ENCODE results near the gene HRH1. TPM values are rescaled to one million over a fixed set of nuclear protein-coding genes. Genes with fewer than 3 reads are reported as not detected.
"Not testable (repeated sequence)": the region's sequence is repeated elsewhere in the genome, so short reads cannot be mapped to it uniquely, and the experiment has no call there.

HRH1 gene
- total and polyA plus RNA-seq, 2 of the 13 experiments (the other 11 are each of a cell fraction or from before 2014, with no cell fraction given), result not detected

DNA sequence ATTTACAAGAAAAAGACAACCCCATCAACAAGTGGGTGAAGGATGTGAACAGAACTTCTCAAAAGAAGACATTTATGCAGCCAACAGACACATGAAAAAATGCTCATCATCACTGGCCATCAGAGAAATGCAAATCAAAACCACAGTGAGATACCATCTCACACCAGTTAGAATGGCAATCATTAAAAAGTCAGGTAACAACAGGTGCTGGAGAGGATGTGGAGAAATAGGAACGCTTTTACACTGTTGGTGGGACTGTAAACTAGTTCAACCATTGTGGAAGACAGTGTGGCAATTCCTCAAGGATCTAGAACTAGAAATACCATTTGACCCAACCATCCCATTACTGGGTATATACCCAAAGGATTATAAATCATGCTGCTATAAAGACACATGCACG is 41.0 kb upstream of the HRH1 start:
- H3K9me3 ChIP-seq (ENCODE audit: low read length); DNase-seq (ENCODE audit: low spot score); H3K4me1 ChIP-seq (ENCODE audit: insufficient read depth, low read length); H3K27ac ChIP-seq (ENCODE audit: extremely low read length, insufficient read depth, low read length); H3K9ac ChIP-seq (ENCODE audit: insufficient read depth, low read depth, low read length); H4K20me1 ChIP-seq (ENCODE audit: insufficient read depth, low read length); H3K27me3 ChIP-seq (ENCODE audit: control insufficient read depth in 1 of 2, insufficient read depth in 2 of 2, low read length in 2 of 2); H3K4me2 ChIP-seq (ENCODE audit: low read depth, low read length); in situ Hi-C loops (cut with HindIII; ENCODE audit: extremely low pct_ligation_motif_present, low pct_unique_long_range_greater_than_20kb); H3K4me3 ChIP-seq (replicated peaks in 1 of 3; ENCODE audit: insufficient read depth in 1 of 3, low read depth in 2 of 3, low read length in 3 of 3); H3K79me2 ChIP-seq (ENCODE audit: insufficient read depth, low read length); CTCF ChIA-PET (ENCODE audit: low intra/inter-chr PET ratio, low total read pairs); POLR2A ChIA-PET; ATAC-seq; FAIRE-seq; H2AFZ ChIP-seq (ENCODE audit: low read length); H3K36me3 ChIP-seq (replicated peaks in 1 of 2; ENCODE audit: control insufficient read depth in 1 of 2, insufficient read depth in 2 of 2, low read length in 2 of 2); BruUV-seq (replicated peaks); intact Hi-C loops (cut with micrococcal nuclease; ENCODE audit: unreplicated experiment): not testable (repeated sequence)
- WGBS (ENCODE audit: low lambda C conversion rate), result 45% methylated on average over 2 of the region's 2 CpGs

- H3K36me3 ChIP-seq (replicated peaks in 1 of 2; ENCODE audit: control insufficient read depth in 1 of 2, insufficient read depth in 2 of 2, low read length in 2 of 2), result no peaks in the 10 kb centered on the region
- ChIA-PET CTCF (ENCODE audit: low intra/inter-chr PET ratio, low total read pairs) (no interaction called here), POLR2A (no interaction called here)
- no peak overlapping the region for H3K27ac ChIP-seq (ENCODE audit: extremely low read length, insufficient read depth, low read length)
- no peak overlapping the region for H3K4me2 ChIP-seq (ENCODE audit: low read depth, low read length)
- FAIRE-seq (no peak), ATAC-seq (no peak), DNase-seq (ENCODE audit: low spot score) (no peak)
- H3K4me3 ChIP-seq (replicated peaks in 1 of 3; ENCODE audit: insufficient read depth in 1 of 3, low read depth in 2 of 3, low read length in 3 of 3), result no peak overlapping the region
- H2AFZ ChIP-seq (ENCODE audit: low read length), result no peak overlapping the region
- intact Hi-C loops (cut with micrococcal nuclease; ENCODE audit: unreplicated experiment) (no loop called here), in situ Hi-C loops (cut with HindIII; ENCODE audit: extremely low pct_ligation_motif_present, low pct_unique_long_range_greater_than_20kb) (no loop called here)
- no peaks in the 10 kb centered on the region for H3K9me3 ChIP-seq (ENCODE audit: low read length)
- no peaks in the 10 kb centered on the region for H3K4me1 ChIP-seq (ENCODE audit: insufficient read depth, low read length)
- H3K27me3 ChIP-seq (ENCODE audit: control insufficient read depth in 1 of 2, insufficient read depth in 2 of 2, low read length in 2 of 2), result peaks cover 3 to 14% of the 10 kb centered on the region in 2 experiments; a peak in 3 of 5 replicates
- no peaks in the 10 kb centered on the region for H4K20me1 ChIP-seq (ENCODE audit: insufficient read depth, low read length)
- WGBS (ENCODE audit: low lambda C conversion rate), result 3% methylated on average over 3 of the region's 3 CpGs
- BruUV-seq (replicated peaks), result no TSS peak
- H3K9ac ChIP-seq (ENCODE audit: insufficient read depth, low read depth, low read length), result no peak overlapping the region
- no peaks in the 10 kb centered on the region for H3K79me2 ChIP-seq (ENCODE audit: insufficient read depth, low read length)
- no peak for TF ChIP-seq JUN (CRISPR knock-in tag; IDR thresholded peaks at IDR 0.05)
- no peak for TF ChIP-seq ZNF589 (CRISPR knock-in tag; conservative IDR thresholded peaks at IDR 0.05)
- TF ChIP-seq SMARCE1 (IDR thresholded peaks at IDR 0.05; ENCODE audit: borderline replicate concordance), result no peak
- TF ChIP-seq BCLAF1 (IDR thresholded peaks at IDR 0.05), result no peak
- no peak for TF ChIP-seq ZNF605 (CRISPR knock-in tag; IDR thresholded peaks at IDR 0.05)
- TF ChIP-seq, protein P1, sequence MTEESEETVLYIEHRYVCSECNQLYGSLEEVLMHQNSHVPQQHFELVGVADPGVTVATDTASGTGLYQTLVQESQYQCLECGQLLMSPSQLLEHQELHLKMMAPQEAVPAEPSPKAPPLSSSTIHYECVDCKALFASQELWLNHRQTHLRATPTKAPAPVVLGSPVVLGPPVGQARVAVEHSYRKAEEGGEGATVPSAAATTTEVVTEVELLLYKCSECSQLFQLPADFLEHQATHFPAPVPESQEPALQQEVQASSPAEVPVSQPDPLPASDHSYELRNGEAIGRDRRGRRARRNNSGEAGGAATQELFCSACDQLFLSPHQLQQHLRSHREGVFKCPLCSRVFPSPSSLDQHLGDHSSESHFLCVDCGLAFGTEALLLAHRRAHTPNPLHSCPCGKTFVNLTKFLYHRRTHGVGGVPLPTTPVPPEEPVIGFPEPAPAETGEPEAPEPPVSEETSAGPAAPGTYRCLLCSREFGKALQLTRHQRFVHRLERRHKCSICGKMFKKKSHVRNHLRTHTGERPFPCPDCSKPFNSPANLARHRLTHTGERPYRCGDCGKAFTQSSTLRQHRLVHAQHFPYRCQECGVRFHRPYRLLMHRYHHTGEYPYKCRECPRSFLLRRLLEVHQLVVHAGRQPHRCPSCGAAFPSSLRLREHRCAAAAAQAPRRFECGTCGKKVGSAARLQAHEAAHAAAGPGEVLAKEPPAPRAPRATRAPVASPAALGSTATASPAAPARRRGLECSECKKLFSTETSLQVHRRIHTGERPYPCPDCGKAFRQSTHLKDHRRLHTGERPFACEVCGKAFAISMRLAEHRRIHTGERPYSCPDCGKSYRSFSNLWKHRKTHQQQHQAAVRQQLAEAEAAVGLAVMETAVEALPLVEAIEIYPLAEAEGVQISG (CRISPR knock-in tag; IDR thresholded peaks at IDR 0.05), result no peak
- no peak for TF ChIP-seq HINFP (CRISPR knock-in tag; IDR thresholded peaks at IDR 0.05; ENCODE audit: low read depth)
- TF ChIP-seq FOXM1 (CRISPR knock-in tag; IDR thresholded peaks at IDR 0.05), result no peak
- TF ChIP-seq SMAD9 (CRISPR knock-in tag; IDR thresholded peaks at IDR 0.05), result no peak
- no peak for TF ChIP-seq ZNF333 (CRISPR knock-in tag; IDR thresholded peaks at IDR 0.05; ENCODE audit: borderline replicate concordance)
- TF ChIP-seq ZBTB14 (CRISPR knock-in tag; IDR thresholded peaks at IDR 0.05), result no peak
Measured at GRCh38 chr3:11115548-11115947, 38.7 kb upstream of the HRH1 start.
